ENCODE data around the gene PSMB8.
"Not testable (repeated sequence)": the region's sequence is repeated elsewhere in the genome, so short reads cannot be mapped to it uniquely, and the experiment has no call there.

The PSMB8 gene

GRCh38 chr6:32836873-32837272 is 7.0 kb downstream of the PSMB8 start:
- DNase-seq: no peak

DNA sequence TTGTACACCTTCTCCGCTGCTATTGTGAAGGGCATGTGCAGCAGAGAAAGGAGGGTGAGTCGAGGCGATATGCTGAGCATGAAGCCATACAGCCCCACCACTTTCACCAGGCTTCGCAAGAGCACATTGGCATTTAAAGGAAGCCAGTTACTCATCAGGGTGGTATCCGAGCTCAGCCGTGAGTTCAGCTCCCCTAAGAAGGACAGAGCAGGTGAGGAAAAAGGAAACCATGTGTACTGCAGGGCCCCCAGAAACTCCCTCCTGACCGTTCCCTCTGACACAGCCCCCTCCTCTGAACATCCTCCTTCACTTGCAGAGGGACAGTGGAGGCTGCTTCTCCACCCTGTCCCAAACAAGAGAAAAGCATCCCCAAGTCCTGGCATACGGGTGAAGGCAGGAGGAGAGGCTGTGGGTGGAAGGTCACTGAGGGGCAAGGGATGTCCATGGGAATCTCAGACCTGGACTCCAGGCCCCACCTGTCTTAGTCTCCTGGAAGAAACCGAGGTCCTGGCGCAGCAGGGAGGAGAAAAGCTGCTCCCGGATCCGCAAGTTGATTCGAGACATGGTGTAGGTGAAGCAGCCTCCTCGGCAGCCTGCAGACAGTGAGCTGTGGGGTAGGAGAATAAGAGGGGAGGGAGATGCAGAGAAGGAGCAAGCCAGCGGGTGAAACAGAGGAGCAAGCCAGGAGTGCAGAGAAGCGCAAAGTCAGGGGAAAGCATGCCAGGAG is 8.5 kb downstream of the PSMB8 start:
- no peak for DNase-seq

DNA sequence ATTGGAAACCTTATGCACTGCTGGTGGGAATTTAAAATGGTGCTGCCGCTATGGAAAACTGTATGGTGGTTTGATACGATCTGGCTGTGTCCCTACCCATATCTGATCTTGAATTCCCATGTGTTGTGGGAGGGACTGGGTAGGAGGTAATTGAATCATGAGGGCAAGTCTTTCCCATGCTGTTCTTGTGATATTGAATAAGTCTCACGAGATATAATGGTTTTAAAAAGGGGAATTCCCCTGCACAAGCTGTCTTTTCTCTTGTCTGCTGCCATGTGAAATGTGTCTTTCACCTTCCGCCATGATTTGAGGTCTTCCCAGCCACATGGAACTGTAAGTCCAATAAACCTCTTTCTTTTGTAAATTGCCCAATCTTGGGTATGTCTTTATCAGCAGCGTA is 10.2 kb downstream of the PSMB8 start:
- no peak for DNase-seq

- no peak for DNase-seq
Observed at GRCh38 chr6:32832535-32832934, 11.3 kb downstream of the PSMB8 start.

DNA sequence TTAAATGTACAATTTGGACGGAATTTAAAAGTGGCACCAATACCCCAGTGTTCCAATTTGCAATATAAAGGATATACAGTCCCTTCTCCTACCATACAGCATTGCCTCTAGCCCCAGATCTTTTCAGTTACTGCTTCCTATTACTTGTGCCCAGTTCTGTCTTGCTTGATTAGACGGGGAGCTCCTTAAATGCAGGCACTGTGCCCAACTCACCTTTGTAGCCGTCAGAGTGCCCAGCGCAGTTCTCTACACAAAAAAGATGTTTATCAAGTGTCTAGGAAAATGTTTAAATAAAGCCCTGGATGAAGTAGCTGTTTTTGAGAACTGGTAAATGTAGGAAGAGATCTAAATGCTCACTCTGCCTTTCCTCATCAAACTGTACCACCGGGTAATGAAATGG is 12.9 kb downstream of the PSMB8 start:
- DNase-seq: no peak

DNA sequence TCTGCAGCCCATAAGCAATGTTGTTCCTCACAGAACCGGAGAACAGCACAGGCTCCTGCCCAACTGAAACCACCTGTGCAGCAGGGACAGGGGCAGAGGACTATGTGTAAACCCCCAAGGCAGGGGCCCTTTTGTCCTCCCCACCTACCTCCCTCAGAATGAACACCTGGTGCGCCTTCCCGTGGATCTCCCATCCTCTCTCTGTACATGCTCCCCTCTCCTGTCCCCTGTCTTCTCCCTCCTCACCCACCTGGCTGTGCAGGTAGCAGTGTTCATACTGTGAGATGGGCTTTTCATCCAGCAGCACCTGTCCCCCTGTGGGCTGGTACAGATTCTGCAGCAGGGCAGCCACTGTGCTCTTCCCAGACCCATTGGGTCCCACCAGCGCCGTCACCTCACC is 13.8 kb downstream of the PSMB8 start:
- DNase-seq: no peak

GRCh38 chr6:32829495-32829894 is 14.4 kb downstream of the PSMB8 start:
- DNase-seq: no peak

- no peak for DNase-seq
Observed at GRCh38 chr6:32827025-32827424, 16.8 kb downstream of the PSMB8 start.

- DNase-seq: no peak
Observed at GRCh38 chr6:32825966-32826365, 17.9 kb downstream of the PSMB8 start.

DNA sequence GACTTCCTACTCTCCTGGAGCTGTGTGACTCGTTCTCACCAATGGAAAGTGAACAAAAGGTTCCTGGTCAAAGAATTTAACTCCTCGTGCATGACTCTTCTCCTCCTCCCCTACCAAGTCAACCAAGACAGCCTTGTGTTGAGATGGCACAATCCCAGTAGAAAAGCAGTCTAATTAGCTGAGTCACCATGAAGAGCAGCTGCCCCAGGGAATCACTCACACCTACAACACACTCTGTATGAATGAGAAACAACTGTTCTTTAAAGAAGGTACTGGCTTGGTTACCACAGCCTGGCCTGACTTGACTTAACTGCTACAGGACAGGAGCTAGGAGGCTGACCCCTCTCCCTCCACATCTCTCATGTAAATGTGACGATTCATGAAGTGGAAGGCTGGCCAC is 24.1 kb downstream of the PSMB8 start:
- no peak for DNase-seq

- no peak for DNase-seq
Observed at GRCh38 chr6:32818867-32819266, 25.0 kb downstream of the PSMB8 start.

DNA sequence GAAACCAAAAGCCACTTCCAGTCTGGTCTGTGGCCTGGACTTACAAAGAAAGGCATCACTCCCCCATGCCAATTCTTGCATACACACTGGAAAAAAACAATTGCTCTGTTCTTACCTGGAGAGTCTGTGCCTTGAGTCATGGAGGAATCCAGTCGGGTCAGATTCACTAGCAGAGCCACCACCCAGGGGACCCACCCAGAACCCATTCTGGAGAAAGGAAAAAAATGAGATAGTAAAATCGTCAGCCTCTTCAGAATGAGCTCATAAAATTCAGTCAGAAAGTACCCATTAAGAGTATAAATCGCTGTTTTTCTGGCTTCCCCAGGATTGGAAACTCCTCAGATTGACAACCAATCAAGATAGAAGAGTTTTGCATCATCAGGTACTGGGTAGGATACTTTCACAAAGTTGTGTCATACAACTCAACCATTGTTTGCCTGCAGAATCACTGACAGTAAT is 27.1 kb downstream of the PSMB8 start, which contains the start of gene HLA-DOB:
Gene HLA-DOB (minus strand): TSS at position 257 of the 459 bp plus-strand sequence. CDS start 51 bp downstream, at position 206.
- no peak for DNase-seq

DNA sequence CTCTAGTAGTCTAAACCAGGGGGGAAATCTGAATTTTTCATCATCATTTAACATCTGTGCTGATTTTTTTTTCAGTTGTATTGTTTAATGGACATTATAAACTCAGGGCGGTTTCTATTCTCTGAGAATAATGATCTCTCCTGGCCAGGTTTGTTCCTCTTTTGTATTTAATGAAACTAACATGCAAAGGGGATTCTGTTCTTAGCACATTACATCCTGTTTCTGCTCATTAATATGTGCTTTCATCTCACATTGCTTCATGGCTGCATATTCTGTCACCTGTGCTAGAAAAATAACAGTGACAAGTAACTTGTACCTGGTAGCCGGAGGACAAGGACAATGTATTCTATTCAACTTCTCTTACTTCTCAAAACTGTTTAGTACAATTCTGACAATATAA is 27.9 kb downstream of the PSMB8 start:
- DNase-seq: no peak

DNA sequence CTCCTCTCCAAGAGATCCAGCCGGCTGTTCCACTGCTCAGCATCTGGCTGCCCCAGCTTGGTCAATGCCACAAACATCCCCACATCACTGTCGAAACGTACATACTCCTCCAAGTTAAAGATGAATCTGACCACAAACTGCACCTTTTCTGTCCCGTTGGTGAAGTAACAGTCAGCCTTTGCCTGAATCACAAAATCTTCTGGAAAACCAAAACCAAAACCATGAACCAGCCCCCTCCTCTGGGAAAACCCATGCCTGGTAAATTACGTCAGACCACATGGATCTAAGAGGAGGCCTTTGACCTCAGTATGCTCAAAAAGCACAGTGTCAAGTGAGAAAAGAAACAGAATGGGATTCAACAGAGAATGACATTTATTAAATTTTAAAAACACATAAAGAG is 28.7 kb downstream of the PSMB8 start:
- no peak for DNase-seq

DNA sequence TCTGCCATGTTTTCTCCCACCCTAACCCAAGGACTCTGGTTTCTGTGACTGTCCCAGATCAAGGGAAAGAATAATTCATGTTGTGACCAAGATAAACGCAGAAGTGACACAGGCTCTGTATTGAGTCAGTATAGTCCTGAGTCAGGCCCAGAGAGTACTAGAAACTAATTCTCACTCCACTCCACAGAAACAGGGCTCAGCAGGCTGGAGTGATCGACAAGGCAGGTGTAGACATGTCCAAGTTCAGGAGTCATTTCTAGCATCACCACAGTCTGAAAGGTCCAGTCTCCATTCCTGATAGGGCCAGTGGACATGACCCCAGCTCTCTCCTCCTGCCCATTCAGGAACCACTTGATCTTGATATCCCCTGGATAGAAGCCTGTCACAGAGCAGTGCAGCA is 29.7 kb downstream of the PSMB8 start:
- no peak for DNase-seq

- no peak for DNase-seq
Observed at GRCh38 chr6:32809171-32809570, 34.7 kb downstream of the PSMB8 start.

- no peak for DNase-seq
Observed at GRCh38 chr6:32807020-32807580, 36.7 kb downstream of the PSMB8 start.

DNA sequence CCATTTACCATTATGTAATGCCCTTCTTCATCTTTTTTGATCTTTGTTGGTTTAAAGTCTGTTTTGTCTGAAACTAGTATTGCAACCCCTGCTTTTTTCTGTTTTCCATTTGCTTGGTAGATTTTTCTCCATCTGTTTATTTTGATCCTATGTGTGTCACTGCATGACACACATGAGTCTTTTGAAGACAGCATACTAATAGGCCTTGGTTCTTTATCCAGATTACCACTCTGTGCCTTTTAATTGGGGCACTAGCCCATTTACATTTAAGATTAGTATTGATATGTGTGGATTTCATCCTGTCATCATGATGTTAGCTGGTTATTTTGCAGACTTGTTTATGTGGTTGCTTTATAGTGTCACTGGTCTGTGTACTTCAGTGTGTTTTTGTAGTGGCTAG is 38.4 kb downstream of the PSMB8 start:
- not testable (repeated sequence) for DNase-seq

DNA sequence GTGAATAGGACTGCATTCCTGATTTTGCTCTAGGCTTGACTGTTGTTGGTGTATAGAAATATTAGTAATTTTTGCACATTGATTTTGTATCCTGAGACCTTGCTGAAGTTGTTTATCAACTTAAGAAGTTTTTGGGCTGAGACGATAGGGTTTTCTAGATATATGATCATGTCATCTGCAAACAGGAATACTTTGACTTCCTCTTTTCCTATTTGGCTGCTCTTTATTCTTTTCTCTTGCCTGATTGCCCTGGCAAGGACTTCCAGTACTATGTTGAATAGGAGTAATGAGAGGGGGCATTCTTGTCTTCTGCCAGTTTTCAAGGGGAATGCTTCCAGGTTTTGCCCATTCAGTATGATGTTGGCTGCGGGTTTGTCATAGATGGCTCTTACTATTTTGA is 40.4 kb downstream of the PSMB8 start:
- DNase-seq: no peak

DNA sequence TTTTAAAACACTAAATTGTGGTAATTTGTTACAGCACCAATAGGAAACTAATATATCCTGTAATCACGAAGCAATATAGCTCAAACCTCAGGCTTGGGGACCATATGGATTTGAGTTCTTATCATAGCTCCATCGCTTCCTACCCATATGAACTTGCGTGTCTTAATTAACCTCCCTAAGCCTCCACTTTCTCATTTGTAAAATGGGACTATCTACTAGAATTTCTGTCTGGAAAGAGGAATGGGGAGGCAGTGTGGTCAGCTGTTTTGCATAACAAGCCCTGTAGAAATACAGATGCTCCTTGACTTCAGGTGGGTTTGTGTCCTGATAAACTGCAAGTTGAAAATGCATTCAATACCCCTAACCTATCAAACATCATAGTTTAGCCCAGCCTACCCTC is 44.1 kb downstream of the PSMB8 start:
- DNase-seq: no peak

DNA sequence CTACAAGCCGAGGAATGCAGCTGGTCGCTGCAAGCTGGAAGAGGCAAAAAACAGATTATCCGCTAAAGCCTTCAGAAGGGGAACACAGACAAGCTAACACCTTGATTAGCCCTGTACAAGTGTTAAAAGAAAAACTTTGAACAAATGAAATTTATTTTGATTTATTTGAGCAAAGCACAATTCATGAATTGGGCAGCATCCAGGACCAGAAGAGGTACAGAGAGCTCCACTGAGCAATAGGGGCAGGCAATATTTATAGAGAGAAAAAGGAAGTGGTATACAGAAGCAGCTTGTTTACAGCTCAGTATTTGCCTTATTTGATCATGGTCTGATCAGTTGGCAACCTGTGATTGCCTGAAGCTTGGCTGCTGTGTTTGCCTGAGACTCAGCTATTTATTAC is 44.7 kb downstream of the PSMB8 start:
- DNase-seq: no peak

GRCh38 chr6:32796848-32797776 is 46.7 kb downstream of the PSMB8 start:
- no peak for DNase-seq

- DNase-seq: no peak
Observed at GRCh38 chr6:32794510-32794909, 49.3 kb downstream of the PSMB8 start.

Measured in NCI-H1092 (cell line).